A673 (cell line): Measurements from ENCODE around the gene LECT2.

Experiments used
- CTCF ChIP-seq: fragments of 300-800, 200-600 bp; sonication (generic); conservative IDR thresholded peaks from 2 replicates; pipeline ENCODE4 v1.5.1; 2017; ENCODE audit warnings: low read depth, mild to moderate bottlenecking, antibody characterized with exemption, low read length, moderate library complexity, mixed read lengths
- EZH2 ChIP-seq: fragments of 200-600 bp; sonication (generic); IDR thresholded peaks from 2 replicates; pipeline ENCODE4 v1.6.1; 2017; ENCODE audit warnings: borderline replicate concordance, low read depth, mild to moderate bottlenecking, mixed read lengths, antibody characterized with exemption, low read length; ENCODE audit not compliant: poor library complexity, severe bottlenecking

GRCh38 chr5:135905144-135905543 is 49.6 kb downstream of the LECT2 start:
- TF ChIP-seq CTCF = no peak
- TF ChIP-seq EZH2 = no peak
